Measurements from ENCODE around the gene SPRR1A.
"Not testable (repeated sequence)": the region's sequence is repeated elsewhere in the genome, so short reads cannot be mapped to it uniquely, and the experiment has no call there.

The SPRR1A gene

DNA sequence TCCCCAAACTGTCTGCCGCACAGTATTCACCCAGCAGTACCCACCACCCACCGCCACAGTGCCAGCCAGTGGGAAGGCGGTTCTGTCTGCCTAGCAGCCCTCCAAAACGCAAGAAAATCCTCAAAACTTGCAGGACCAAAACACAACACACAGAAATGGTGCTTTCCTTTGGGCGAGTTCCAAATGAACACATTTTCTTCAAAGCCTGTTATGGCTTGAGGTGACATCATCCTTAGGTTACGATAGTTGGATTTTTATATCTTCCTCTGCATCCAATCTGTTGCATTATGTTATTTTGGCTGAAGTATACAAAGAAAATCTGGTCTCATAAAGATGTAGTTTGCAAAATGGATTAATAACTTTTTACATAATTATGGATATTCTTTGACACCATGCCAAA lies 9.3 kb downstream of the SPRR1A start:
- Mint-ChIP-seq H3K9me3 (peaks cover 7 to 8% of the 10 kb centered on the region in 2 donors), H3K27ac (no peak overlapping the region), H3K4me3 (no peak overlapping the region), H3K27me3 (peaks cover 15 to 33% of the 10 kb centered on the region in 2 donors), H3K36me3 (no peaks in the 10 kb centered on the region), H3K4me1 (no peaks in the 10 kb centered on the region)
- ATAC-seq (replicated peaks) (no peak), DNase-seq (no peak)

DNA sequence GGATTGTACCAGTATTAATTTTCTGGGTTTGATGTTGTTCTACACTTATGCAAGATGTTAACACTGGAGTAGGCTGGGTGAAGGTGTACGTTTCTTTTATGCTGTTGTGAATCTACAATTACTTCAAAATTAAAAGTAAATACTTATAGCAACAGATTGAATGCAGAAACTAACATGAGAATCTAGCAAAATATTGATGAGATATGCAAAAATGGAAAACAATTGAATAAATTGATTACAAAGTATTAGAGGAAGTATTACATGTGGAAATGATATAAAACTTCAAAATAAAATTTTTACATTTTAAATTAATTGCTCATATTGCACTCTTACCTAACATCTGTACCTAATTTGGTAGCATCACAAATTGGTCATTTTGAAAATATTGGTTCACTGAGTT lies 12.0 kb downstream of the SPRR1A start:
- Mint-ChIP-seq H3K9me3 (peaks cover 7 to 8% of the 10 kb centered on the region in 2 donors), H3K27me3 (peaks cover 33 to 40% of the 10 kb centered on the region in 2 donors), H3K27ac (no peak overlapping the region), H3K4me3 (no peak overlapping the region), H3K4me1 (no peaks in the 10 kb centered on the region), H3K36me3 (no peaks in the 10 kb centered on the region)
- ATAC-seq (replicated peaks) (no peak), DNase-seq (no peak)

DNA sequence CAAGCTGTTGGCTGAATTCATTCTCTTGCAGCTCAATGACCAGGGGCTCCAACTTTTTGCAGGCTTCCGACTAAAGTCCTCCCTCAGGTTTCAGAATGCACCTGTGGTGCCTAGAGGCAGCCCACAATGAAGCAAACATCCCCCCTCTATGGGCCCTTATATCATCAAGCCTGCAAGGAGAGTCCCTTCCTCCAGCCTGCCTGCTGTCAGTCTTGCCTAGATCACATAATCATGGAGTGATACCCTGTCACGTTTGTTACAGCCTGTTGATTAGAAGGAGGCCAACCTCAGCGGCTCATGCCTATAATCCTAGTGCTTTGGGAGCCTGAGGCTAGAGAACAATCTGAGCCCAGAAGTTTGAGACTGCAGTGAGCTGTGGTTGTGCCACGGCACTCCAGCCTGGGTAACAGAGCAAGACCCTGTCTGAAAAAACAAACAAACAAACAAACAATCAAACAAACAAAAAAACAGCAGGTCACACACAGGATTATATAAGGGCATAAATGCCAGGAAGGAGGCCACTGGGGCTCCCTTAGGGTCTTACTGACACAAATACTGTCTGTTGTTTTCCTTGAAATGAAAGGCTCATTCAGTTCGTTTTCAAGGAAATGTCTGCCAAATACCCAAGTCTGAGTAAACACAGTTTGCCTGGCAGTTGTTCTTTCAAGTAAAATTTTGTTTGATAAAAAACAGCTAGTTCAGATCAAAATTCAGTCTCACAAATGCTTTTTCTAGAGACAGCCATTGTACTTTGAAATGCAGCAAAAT lies 12.9 kb downstream of the SPRR1A start:
- peaks cover 7 to 8% of the 10 kb centered on the region in 2 donors for H3K9me3 Mint-ChIP-seq
- no peaks in the 10 kb centered on the region for H3K36me3 Mint-ChIP-seq
- H3K27me3 Mint-ChIP-seq: peaks cover 37 to 38% of the 10 kb centered on the region in 2 donors
- no peaks in the 10 kb centered on the region for H3K4me1 Mint-ChIP-seq
- no peak overlapping the region for H3K4me3 Mint-ChIP-seq
- ATAC-seq (replicated peaks) (no peak), DNase-seq (no peak)
- no peak overlapping the region for H3K27ac Mint-ChIP-seq

DNA sequence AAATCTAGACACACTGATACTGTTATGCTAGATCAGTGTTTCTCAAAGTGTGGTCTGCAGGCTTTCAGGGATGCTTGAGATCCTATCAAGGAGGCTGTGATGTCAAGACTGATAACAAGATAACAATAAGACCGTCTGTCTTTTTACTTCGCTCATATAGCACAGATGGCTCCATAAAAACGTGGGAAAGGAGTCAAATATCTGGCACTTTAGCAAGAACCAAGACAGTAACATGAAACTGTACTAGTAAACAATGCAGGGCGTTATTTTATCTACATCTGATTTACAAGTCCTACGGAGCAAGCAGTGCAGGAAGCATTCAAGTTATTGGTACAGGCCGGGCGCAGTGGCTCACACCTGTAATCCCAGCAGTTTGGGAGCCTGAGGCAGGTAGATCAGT lies 14.0 kb downstream of the SPRR1A start:
- peaks cover 36 to 44% of the 10 kb centered on the region in 2 donors for H3K27me3 Mint-ChIP-seq
- no peak for DNase-seq
- H3K4me3 Mint-ChIP-seq: no peak overlapping the region
- H3K27ac Mint-ChIP-seq: no peak overlapping the region
- peaks cover 7 to 8% of the 10 kb centered on the region in 2 donors for H3K9me3 Mint-ChIP-seq
- peaks cover 0 to 3% of the 10 kb centered on the region in 2 donors for H3K4me1 Mint-ChIP-seq
- no peak for ATAC-seq (replicated peaks)
- H3K36me3 Mint-ChIP-seq: no peaks in the 10 kb centered on the region

DNA sequence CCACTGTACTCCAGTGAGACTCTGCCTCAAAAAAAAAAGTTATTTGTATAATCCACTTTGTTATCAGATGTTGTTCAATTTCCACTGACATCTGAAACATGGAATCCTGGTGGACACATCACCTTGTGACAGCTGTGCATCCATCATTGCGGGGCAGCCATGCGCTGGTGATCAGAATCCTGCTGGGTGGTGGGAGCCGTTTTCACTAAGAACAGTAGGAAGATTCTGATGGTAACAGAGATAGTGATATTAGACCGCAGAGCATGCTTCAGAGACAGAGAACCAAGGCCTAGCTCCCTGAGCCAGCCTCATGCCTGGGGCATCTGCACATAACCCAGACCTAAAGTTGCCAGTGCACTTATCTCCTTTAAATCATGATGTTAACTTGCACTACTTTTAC lies 14.6 kb downstream of the SPRR1A start:
- peaks cover 0 to 3% of the 10 kb centered on the region in 2 donors for H3K4me1 Mint-ChIP-seq
- ATAC-seq (replicated peaks): no peak
- peaks cover 7 to 8% of the 10 kb centered on the region in 2 donors for H3K9me3 Mint-ChIP-seq
- no peak overlapping the region for H3K27ac Mint-ChIP-seq
- H3K27me3 Mint-ChIP-seq: peaks cover 32 to 44% of the 10 kb centered on the region in 2 donors
- no peak for DNase-seq
- H3K36me3 Mint-ChIP-seq: no peaks in the 10 kb centered on the region
- no peak overlapping the region for H3K4me3 Mint-ChIP-seq

DNA sequence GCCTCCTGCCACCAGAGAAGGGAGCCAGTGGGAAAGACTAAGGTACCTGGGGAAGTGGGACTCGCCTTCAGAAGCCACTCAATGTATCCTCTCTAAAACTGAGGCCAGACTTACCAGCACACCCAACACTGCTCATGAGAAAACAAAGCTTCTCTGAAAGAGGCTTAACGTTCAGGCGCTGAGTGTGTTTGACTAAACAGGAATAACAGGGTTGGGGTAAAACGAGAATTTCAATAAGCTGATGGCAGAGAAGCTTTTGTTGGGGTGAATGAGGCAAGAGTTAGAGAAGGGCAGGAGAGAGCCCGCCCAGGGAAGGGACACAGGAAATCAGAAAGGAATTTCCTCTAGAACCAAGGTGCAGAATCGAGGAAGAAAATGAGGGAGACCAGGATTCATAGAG lies 15.9 kb downstream of the SPRR1A start:
- peaks cover 32 to 52% of the 10 kb centered on the region in 2 donors for H3K27me3 Mint-ChIP-seq
- H3K36me3 Mint-ChIP-seq: no peaks in the 10 kb centered on the region
- no peak overlapping the region for H3K4me3 Mint-ChIP-seq
- peaks cover 0 to 3% of the 10 kb centered on the region in 2 donors for H3K4me1 Mint-ChIP-seq
- no peak overlapping the region for H3K27ac Mint-ChIP-seq
- DNase-seq (no peak), ATAC-seq (replicated peaks) (no peak)
- peaks cover 6 to 8% of the 10 kb centered on the region in 2 donors for H3K9me3 Mint-ChIP-seq

DNA sequence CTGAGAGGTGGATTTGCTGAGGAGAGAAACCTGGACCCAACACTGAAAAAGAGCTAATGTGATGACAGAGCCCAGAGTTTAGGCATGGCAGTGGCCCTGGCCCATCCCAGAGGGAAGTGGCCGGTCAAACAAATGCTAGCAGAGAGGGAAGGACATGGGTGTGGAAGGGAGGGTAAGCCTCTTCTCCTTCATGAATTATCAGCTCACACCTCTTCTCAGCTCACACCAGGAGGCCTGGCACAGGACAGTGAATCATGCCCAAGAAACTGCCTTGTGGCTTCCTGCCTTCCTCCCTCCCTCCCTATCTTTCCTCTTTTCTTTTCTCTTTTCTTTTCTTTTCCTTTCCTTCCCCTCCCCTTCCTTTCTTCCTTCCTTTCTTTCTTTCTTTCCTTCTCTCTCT lies 16.4 kb downstream of the SPRR1A start:
- peaks cover 0 to 3% of the 10 kb centered on the region in 2 donors for H3K4me1 Mint-ChIP-seq
- no peak for ATAC-seq (replicated peaks)
- no peak overlapping the region for H3K27ac Mint-ChIP-seq
- H3K36me3 Mint-ChIP-seq: no peaks in the 10 kb centered on the region
- H3K4me3 Mint-ChIP-seq: no peak overlapping the region
- no peak for DNase-seq
- H3K27me3 Mint-ChIP-seq: peaks cover 30 to 47% of the 10 kb centered on the region in 2 donors
- H3K9me3 Mint-ChIP-seq: peaks cover 4% of the 10 kb centered on the region in 2 donors

DNA sequence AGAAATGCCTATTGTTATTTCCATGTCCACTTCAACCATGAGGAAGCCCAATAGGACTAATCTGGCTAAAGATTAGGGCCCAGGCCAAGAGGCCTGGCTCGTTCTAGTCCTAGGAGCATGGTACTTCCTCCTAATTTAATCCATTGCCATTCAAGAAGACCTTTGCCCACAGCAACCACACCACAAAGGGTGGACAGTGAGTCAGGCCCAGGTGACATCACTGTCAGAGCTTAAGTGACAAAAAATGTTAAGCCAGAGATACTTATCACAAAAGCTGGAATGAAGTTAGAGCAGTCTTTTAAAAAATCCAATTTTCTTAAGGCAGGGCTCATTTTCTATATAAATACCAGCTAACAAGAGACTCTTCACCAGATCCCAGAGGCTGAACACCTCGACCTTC lies 17.5 kb downstream of the SPRR1A start, which contains the start of gene SPRR3:
Gene SPRR3 (plus strand): TSS at position 368 of the 400 bp plus-strand sequence. CDS start 1,272 bp downstream, outside the sequence.
- H3K4me3 Mint-ChIP-seq: no peak within 1 kb of the TSS
- no peak within 1 kb of the TSS for H3K27ac Mint-ChIP-seq
- no peaks in the 10 kb centered on the region for H3K9me3 Mint-ChIP-seq
- peaks cover 26 to 42% of the 10 kb centered on the region in 2 donors for H3K27me3 Mint-ChIP-seq
- ATAC-seq (replicated peaks): no peak
- H3K4me1 Mint-ChIP-seq: peaks cover 0 to 3% of the 10 kb centered on the region in 2 donors
- no peaks in the 10 kb centered on the region for H3K36me3 Mint-ChIP-seq
- DNase-seq: no peak

DNA sequence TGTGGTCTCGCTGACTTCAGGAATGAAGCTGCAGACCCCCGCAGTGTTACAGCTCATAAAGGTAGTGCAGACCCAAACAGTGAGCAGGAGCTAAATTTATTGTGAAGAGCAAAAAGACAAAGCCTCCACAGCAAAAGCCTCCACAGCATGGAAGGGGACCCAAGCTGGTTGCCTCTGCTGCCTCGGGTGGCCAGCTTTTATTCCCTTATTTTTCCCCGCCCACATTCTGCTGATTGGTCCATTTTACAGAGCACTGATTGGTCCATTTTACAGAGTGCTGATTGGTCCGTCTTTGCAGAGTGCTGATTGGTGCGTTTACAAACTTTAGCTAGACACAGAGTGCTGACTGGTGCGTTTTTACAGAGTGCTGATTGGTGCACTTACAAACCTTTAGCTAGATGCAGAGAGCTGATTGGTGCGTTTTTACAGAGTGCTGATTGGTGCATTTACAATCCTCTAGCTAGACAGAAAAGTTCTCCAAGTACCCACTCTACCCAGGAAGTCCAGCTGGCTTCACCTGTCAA lies 27.4 kb downstream of the SPRR1A start:
- DNase-seq; H3K4me3 Mint-ChIP-seq; H3K27ac Mint-ChIP-seq; H3K4me1 Mint-ChIP-seq; H3K36me3 Mint-ChIP-seq; H3K9me3 Mint-ChIP-seq; ATAC-seq (replicated peaks): not testable (repeated sequence)
- peaks cover 15 to 21% of the 10 kb centered on the region in 2 donors for H3K27me3 Mint-ChIP-seq

DNA sequence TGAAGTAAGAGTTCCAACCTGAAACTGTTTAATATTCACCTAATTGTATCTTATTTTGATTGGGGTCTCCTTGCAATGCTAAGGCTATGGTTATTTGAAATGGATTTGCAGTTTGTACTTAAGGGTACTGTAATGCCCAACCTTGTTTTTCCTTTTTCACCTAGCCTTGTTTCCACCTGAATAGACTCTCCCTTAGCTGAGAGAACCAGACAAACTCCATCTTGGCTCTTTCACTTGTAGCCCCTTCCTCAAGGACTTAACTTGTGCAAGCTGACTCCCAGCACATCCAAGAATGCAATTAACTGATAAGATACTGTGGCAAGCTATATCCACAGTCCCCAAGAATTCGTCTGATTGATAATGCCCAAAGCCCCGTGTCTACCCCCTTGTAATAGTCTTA lies 37.9 kb downstream of the SPRR1A start:
- H3K36me3 Mint-ChIP-seq; H3K4me3 Mint-ChIP-seq; ATAC-seq (replicated peaks); H3K27ac Mint-ChIP-seq; H3K9me3 Mint-ChIP-seq; DNase-seq: not testable (repeated sequence)
- peaks cover 48 to 78% of the 10 kb centered on the region in 2 donors for H3K27me3 Mint-ChIP-seq
- H3K4me1 Mint-ChIP-seq: peaks cover 8 to 18% of the 10 kb centered on the region in 2 donors

DNA sequence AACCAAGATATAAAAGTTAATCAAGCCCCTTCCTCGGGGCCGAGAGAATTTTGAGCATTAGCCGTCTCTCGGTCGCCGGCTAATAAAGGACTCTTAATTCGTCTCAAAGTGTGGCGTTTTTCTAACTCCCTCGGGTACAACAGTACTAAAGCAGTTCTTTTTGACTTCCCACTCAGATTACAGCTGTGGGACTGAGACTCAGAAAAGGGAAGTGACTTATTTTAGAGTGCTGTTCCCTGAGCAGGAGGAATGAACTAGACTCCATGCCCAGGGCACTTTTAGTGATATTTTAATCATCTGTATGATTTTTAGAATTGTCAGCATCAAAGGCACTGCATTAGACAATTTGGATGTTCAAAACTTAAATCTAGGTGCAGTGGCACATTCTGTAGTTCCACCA lies 38.5 kb downstream of the SPRR1A start:
- H3K27ac Mint-ChIP-seq, H3K9me3 Mint-ChIP-seq, H3K36me3 Mint-ChIP-seq, DNase-seq, H3K4me3 Mint-ChIP-seq: not testable (repeated sequence)
- peak; percentile 76 to 90 for ATAC-seq (replicated peaks)
- H3K27me3 Mint-ChIP-seq: peaks cover 52 to 80% of the 10 kb centered on the region in 2 donors
- peaks cover 8 to 18% of the 10 kb centered on the region in 2 donors for H3K4me1 Mint-ChIP-seq

DNA sequence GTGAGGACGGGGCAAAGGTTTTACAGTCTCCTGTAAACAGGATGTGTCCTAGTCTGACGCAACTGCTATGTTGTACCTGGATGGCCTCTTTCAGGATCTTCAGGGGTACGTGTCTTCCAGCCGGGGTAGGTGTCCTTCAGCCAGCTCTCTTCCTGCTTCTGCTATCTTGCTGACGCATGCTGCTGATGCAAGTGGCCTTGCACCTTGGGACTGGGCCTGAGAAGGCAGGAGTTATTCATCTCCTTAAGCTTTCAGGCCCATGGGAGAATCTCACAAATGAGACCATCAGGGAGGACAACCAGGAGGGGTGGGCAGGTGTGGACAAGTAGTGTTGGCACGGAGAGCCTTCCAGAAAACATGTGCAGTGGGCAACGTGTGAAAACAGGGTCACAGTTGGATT lies 39.2 kb downstream of the SPRR1A start:
- Mint-ChIP-seq H3K36me3 (peaks cover 0 to 2% of the 10 kb centered on the region in 2 donors), H3K4me3 (no peak overlapping the region), H3K27ac (no peak overlapping the region), H3K9me3 (peaks cover 1 to 3% of the 10 kb centered on the region in 2 donors), H3K27me3 (peaks cover 53 to 79% of the 10 kb centered on the region in 2 donors), H3K4me1 (peaks cover 8 to 18% of the 10 kb centered on the region in 2 donors)
- DNase-seq (no peak), ATAC-seq (replicated peaks) (no peak)

DNA sequence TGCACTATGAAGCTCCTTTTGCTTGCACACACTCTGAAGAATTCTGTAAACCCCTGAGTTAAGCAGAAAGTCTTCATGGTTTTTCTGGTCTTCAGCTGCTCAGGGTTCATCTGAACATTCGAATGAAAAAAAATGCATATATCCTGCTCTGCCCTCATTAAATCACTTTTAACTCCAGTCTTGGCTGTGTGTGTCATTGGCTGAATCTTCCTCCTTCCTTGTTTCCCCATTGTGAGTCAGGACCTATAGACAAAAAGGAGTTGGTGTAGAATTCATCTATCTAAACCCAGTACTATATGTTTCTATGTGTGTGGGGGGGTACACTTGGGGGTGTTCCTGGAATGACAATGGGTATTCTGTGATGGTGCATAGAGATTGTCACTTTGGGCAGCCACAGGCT lies 40.5 kb downstream of the SPRR1A start:
- ATAC-seq (replicated peaks) (no peak), DNase-seq (no peak)
- H3K4me3 Mint-ChIP-seq: no peak overlapping the region
- H3K9me3 Mint-ChIP-seq: peaks cover 4% of the 10 kb centered on the region in 2 donors
- H3K36me3 Mint-ChIP-seq: peaks cover 0 to 2% of the 10 kb centered on the region in 2 donors
- peaks cover 8 to 18% of the 10 kb centered on the region in 2 donors for H3K4me1 Mint-ChIP-seq
- H3K27me3 Mint-ChIP-seq: peaks cover 57 to 79% of the 10 kb centered on the region in 2 donors
- H3K27ac Mint-ChIP-seq: no peak overlapping the region

DNA sequence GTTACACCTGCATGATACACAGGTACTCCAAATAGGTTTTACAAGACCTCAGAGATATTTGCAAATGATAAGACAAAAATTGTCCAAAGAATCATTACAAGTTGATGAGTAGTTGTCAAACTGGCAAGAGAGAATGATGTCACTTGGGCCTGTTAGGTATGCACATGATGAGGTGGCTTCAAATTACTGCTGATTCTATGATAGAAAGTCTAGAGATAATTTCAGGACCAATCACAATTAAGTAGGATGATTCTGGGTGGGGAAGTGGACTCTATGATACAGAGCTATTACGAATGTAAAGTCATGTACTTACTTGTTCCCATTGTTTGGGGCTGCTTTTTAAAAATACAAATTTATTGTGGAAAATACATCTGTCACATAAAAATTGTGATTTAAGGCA lies 41.9 kb downstream of the SPRR1A start:
- Mint-ChIP-seq H3K27ac (no peak overlapping the region), H3K9me3 (peaks cover 4% of the 10 kb centered on the region in 2 donors), H3K4me1 (peaks cover 8 to 18% of the 10 kb centered on the region in 2 donors), H3K27me3 (peaks cover 62 to 77% of the 10 kb centered on the region in 2 donors), H3K4me3 (no peak overlapping the region), H3K36me3 (peaks cover 0 to 2% of the 10 kb centered on the region in 2 donors)
- DNase-seq (no peak), ATAC-seq (replicated peaks) (no peak)

DNA sequence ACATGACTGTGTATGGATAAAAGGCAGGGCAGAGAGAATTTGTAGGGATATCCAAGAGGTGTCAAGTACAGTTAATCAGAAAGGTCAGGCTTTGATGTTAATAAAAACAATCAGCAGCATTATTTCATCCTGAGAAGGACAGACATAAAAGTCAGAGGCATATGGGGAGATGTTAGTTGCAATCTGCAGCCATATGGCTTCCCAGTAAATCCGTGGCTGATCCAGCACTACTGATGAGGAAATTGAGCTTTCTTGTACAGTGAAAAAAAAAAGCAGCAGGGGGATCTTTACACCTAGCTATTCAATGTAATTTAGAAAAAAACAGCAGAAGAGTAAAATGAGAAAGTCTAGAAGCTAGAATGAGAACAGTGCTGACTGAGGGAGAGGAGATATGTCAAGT lies 44.9 kb downstream of the SPRR1A start:
- no peak overlapping the region for H3K4me3 Mint-ChIP-seq
- peaks cover 61 to 63% of the 10 kb centered on the region in 2 donors for H3K27me3 Mint-ChIP-seq
- H3K4me1 Mint-ChIP-seq: peaks cover 14% of the 10 kb centered on the region in 2 donors
- ATAC-seq (replicated peaks): no peak
- H3K27ac Mint-ChIP-seq: no peak overlapping the region
- DNase-seq: no peak
- H3K9me3 Mint-ChIP-seq: peaks cover 4% of the 10 kb centered on the region in 2 donors
- H3K36me3 Mint-ChIP-seq: peaks cover 0 to 2% of the 10 kb centered on the region in 2 donors
